ENCODE measurements around the gene ELMOD2. TPM values are rescaled to one million over a fixed set of nuclear protein-coding genes. Genes with fewer than 3 reads are reported as not detected.
"Not testable (repeated sequence)": the region's sequence is repeated elsewhere in the genome, so short reads cannot be mapped to it uniquely, and the experiment has no call there.

The ELMOD2 gene
- total RNA-seq, 3 donors from 2014 or later = 19.2 to 25.2 (median 21.9) TPM

DNA sequence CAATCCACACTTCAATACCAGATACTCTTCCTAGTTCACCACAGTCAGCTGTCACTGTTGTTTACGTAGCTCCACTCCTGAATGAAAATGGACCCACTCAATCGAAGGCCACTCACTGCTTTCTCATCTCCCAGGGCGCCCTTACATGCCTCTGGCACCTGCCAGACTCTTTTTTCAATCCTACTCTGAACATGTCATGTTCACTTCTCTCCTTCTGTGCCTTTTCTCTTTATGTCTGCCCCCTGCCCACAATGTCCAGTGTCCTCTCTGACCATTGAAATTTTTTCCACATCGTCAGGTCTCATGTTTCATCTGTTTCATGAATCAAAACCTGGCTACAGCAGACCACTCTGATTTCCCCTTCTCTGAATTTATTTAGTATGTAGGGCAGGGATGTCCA lies 24.6 kb upstream of the ELMOD2 start:
- Histone ChIP-seq H3K9me3 (no peaks in the 10 kb centered on the region), H3K4me1 (ENCODE audit: low read depth) (no peaks in the 10 kb centered on the region), H3K4me3 (no peak overlapping the region), H3K36me3 (ENCODE audit: low read depth) (no peaks in the 10 kb centered on the region)
- intact Hi-C loops (cut with DNase I, micrococcal nuclease) = no loop called here
- no peak for ATAC-seq
- TF ChIP-seq, protein P1, sequence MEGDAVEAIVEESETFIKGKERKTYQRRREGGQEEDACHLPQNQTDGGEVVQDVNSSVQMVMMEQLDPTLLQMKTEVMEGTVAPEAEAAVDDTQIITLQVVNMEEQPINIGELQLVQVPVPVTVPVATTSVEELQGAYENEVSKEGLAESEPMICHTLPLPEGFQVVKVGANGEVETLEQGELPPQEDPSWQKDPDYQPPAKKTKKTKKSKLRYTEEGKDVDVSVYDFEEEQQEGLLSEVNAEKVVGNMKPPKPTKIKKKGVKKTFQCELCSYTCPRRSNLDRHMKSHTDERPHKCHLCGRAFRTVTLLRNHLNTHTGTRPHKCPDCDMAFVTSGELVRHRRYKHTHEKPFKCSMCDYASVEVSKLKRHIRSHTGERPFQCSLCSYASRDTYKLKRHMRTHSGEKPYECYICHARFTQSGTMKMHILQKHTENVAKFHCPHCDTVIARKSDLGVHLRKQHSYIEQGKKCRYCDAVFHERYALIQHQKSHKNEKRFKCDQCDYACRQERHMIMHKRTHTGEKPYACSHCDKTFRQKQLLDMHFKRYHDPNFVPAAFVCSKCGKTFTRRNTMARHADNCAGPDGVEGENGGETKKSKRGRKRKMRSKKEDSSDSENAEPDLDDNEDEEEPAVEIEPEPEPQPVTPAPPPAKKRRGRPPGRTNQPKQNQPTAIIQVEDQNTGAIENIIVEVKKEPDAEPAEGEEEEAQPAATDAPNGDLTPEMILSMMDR (IDR thresholded peaks at IDR 0.05) = no peak
- DNase-seq = no peak

DNA sequence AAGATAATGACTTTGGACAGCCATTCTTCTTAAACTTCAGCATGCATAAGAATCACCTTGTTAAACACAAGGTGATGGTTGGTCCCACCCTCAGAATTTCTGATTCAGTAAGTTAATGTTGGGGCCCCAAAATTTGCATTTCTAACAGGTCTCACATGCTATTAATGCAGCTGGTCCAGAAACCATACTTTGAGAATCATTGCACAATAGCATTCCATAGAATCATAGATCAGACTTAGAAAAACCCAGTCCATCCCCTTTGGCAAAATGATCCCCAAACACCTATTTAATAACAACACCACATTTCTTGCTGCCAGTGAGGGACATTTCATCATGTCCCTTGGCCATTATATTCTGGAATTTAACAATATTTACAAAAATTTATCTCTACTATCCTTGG lies 19.7 kb upstream of the ELMOD2 start:
- H3K4me1 ChIP-seq (ENCODE audit: low read depth) = no peaks in the 10 kb centered on the region
- no peak overlapping the region for H3K4me3 ChIP-seq
- intact Hi-C loops (cut with DNase I, micrococcal nuclease) = no loop called here
- TF ChIP-seq, protein P1 (IDR thresholded peaks at IDR 0.05) = no peak
- no peak for DNase-seq
- ATAC-seq = no peak
- no peaks in the 10 kb centered on the region for H3K9me3 ChIP-seq
- no peaks in the 10 kb centered on the region for H3K36me3 ChIP-seq (ENCODE audit: low read depth)

DNA sequence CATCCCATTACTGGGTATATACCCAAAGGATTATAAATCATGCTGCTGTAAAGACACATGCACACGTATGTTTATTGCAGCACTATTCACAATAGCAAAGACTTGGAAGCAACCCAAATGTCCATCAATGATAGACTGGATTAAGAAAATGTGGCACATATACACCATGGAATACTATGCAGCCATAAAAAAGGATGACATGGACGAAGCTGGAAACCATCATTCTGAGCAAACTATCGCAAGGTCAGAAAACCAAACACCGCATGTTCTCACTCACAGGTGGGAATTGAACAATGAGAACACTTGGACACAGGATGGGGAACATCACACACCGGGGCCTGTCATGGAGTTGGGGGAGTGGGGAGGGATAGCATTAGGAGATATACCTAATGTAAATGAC lies 10.2 kb upstream of the ELMOD2 start:
- not testable (repeated sequence) for H3K4me3 ChIP-seq, H3K9me3 ChIP-seq, ATAC-seq

DNA sequence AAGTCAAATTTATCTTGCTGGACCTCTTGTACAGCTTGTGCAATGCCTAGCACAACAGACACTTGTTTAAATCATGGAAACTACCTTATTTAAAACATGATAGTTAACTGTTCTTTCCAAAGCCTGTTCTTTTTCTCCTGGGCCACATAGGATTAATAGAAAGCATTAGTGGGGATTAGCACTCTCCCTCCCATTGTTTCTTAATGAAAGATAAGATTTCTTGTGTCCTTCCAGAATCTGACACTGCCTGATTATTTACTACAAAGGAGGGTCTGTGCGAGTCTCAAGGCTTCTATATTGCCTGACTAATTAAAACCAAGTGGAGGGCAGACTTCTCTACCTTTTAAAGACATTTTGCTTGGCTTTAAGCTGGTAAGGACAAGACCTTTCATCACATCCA lies 8.5 kb upstream of the ELMOD2 start:
- ATAC-seq = no peak
- DNase-seq = no peak
- no peaks in the 10 kb centered on the region for H3K36me3 ChIP-seq (ENCODE audit: low read depth)
- TF ChIP-seq, protein P1 (IDR thresholded peaks at IDR 0.05) = no peak
- H3K9me3 ChIP-seq = no peaks in the 10 kb centered on the region
- intact Hi-C loops (cut with DNase I, micrococcal nuclease) = no loop called here
- H3K4me1 ChIP-seq (ENCODE audit: low read depth) = no peaks in the 10 kb centered on the region
- H3K4me3 ChIP-seq = no peak overlapping the region

More for the DNA sequence above, 10.2 kb upstream of the ELMOD2 start:
- intact Hi-C loops (cut with DNase I, micrococcal nuclease); H3K36me3 ChIP-seq (ENCODE audit: low read depth); H3K4me1 ChIP-seq (ENCODE audit: low read depth); DNase-seq: not testable (repeated sequence)

DNA sequence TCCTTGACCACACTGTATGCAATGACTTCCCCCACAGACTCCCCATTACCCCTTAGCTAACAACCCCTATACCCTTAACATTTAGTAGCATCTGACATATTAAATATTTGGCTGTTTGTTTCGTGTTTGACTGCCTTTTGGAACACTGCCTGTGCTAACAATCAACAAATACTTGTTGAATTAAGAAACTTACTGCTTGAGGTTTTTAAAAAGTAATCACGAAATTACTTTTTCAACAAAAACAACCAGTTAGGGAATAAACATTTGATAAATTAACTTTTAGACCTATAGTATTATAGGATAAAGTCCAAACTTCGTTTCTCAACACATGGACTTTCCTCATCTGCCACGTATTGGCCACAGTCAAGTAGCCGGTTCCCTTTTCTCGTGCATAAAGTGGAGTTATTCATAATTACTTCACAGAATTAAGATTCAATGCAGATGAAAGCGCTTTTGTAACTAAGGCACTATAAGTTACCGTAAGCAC lies 555 bp upstream of the ELMOD2 start:
- Histone ChIP-seq H3K4me3 (no peak overlapping the region), H3K9me3 (no peaks in the 10 kb centered on the region), H3K4me1 (ENCODE audit: low read depth) (peaks cover 7% of the 10 kb centered on the region), H3K36me3 (ENCODE audit: low read depth) (no peaks in the 10 kb centered on the region)
- intact Hi-C loops (cut with DNase I, micrococcal nuclease) = no loop called here
- peak; percentile 3 for ATAC-seq
- no peak for DNase-seq
- TF ChIP-seq, protein P1 (IDR thresholded peaks at IDR 0.05) = no peak

DNA sequence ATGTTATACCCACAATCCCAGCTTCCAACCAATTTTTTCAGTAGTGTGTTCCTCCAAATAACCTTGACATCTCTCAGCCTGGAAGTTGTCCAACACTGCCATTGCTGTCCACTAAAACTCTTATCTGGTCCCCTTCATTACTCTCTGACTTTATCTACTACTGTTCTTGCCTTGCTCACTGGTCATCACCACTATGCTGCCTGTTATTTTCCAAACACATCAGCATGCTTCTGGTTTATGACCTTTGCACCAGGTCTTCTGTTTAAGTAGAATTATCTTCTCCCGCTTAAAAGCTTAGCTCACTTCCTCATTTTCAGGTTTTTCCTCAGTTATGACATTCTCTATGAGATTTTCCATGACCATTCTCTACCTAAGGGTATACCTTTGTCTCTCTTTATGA lies 5.5 kb downstream of the ELMOD2 start:
- H3K4me1 ChIP-seq (ENCODE audit: low read depth) = peaks cover 7% of the 10 kb centered on the region
- H3K9me3 ChIP-seq = no peaks in the 10 kb centered on the region
- TF ChIP-seq, protein P1 (IDR thresholded peaks at IDR 0.05) = no peak
- no peaks in the 10 kb centered on the region for H3K36me3 ChIP-seq (ENCODE audit: low read depth)
- intact Hi-C loops (cut with DNase I, micrococcal nuclease) = no loop called here
- no peak for ATAC-seq
- no peak for DNase-seq
- no peak overlapping the region for H3K4me3 ChIP-seq
